Fibroblast of the aortic adventitia (primary cell): Measurements from ENCODE around the gene ZBTB20. TPM values are rescaled to one million over a fixed set of nuclear protein-coding genes. Genes with fewer than 3 reads are reported as not detected.

Experiments used
- DNase-seq: peaks from one replicate; pipeline ENCODE4 v3.0.0-alpha.2; 2010; ENCODE audit warnings: low read depth
- H3K4me3 ChIP-seq: 2 replicates; pipeline ENCODE4 v1.5.1; 2011; ENCODE audit warnings: low read depth, mild to moderate bottlenecking, control low read depth, low read length, moderate library complexity
- CTCF ChIP-seq: IDR thresholded peaks from 2 replicates; pipeline ENCODE4 v1.5.1; 2011; ENCODE audit warnings: mild to moderate bottlenecking, low read length, control low read depth, inconsistent platforms; ENCODE audit not compliant: insufficient read depth
- total RNA-seq: library from RNA; depleted of rRNA; stranded (reverse); fragments of >200 nt; gene quantifications from 2 replicates; pipeline ENCODE4 v1.2.3, GENCODE V29; 2012; ENCODE audit warnings: low replicate concordance

ZBTB20 gene
- total RNA-seq, 1 donor: 47.2 TPM

- no peak overlapping the region for H3K4me3 ChIP-seq
- TF ChIP-seq CTCF: no peak
- DNase-seq: no peak
Observed at GRCh38 chr3:114941626-114942309, 205.3 kb downstream of the ZBTB20 start.

GRCh38 chr3:114939920-114940319, 207.2 kb downstream of the ZBTB20 start:
- TF ChIP-seq CTCF: no peak
- DNase-seq: no peak
- no peak overlapping the region for H3K4me3 ChIP-seq

GRCh38 chr3:114933407-114933806, 213.7 kb downstream of the ZBTB20 start:
- H3K4me3 ChIP-seq: no peak overlapping the region
- no peak for DNase-seq
- TF ChIP-seq CTCF: no peak

- TF ChIP-seq CTCF: no peak
- no peak for DNase-seq
- no peak overlapping the region for H3K4me3 ChIP-seq
Observed at GRCh38 chr3:114929971-114930732, 216.9 kb downstream of the ZBTB20 start.

GRCh38 chr3:114928989-114929640, 218.0 kb downstream of the ZBTB20 start:
- no peak for TF ChIP-seq CTCF
- H3K4me3 ChIP-seq: no peak overlapping the region
- no peak for DNase-seq

GRCh38 chr3:114904633-114905032, 242.5 kb downstream of the ZBTB20 start:
- no peak overlapping the region for H3K4me3 ChIP-seq
- TF ChIP-seq CTCF: no peak
- no peak for DNase-seq
